CD4-positive, alpha-beta T cell (primary cell): ENCODE results near the gene MSL1. TPM values are rescaled to one million over a fixed set of nuclear protein-coding genes. Genes with fewer than 3 reads are reported as not detected.
A peak's percentile ranks its signal among the peaks of the same experiment; 100 is the strongest.

Experiments used
- ATAC-seq: fragments of 200-7000 bp; cut with Tn5 transposase; one replicate; pipeline ENCODE4 v1.10.0; 2022; ENCODE audit warnings: mild to moderate bottlenecking; ENCODE audit not compliant: poor library complexity
- CTCF ChIA-PET: fragments of 350-600 bp; sonication (Branson Sonifier 250); formaldehyde crosslinking; loops from one replicate; lab custom pipeline; 2021; ENCODE audit warnings: antibody characterized with exemption, inconsistent platforms; lab: Charles Lee
- POLR2A ChIA-PET: fragments of 350-600 bp; sonication (Branson Sonifier 250); formaldehyde crosslinking; loops from one replicate; lab custom pipeline; 2021; ENCODE audit warnings: antibody characterized with exemption, inconsistent platforms; lab: Charles Lee
- DNase-seq, 14 experiments: peaks; one replicate each; pipeline ENCODE4 v3.0.0-alpha.2; 2013 to 2020; ENCODE audit warnings: mixed read lengths in 2 of 14
- H3K27ac ChIP-seq, 2 donors: one replicate each; pipeline versions ENCODE4 v1.5.1 to v1.7.0; 2013; ENCODE audit warnings: low read length in 2 of 2, low read depth in 1 of 2, mild to moderate bottlenecking in 1 of 2
- H3K27me3 ChIP-seq, 2 experiments: 1 replicate in 1 of 2; 2 replicates in 1 of 2; pipeline versions ENCODE4 v1.6.1 to v1.7.0; 2013; ENCODE audit warnings: low read length in 2 of 2, control low read depth in 1 of 2, mild to moderate bottlenecking in 1 of 2, moderate library complexity in 1 of 2; ENCODE audit not compliant: insufficient read depth in 2 of 2, control insufficient read depth in 1 of 2
- H3K36me3 ChIP-seq: one replicate; pipeline ENCODE4 v1.6.1; 2013; ENCODE audit warnings: low read length, control low read depth; ENCODE audit not compliant: insufficient read depth
- H3K4me1 ChIP-seq: one replicate; pipeline ENCODE4 v1.6.1; 2013; ENCODE audit warnings: low read length, control low read depth; ENCODE audit not compliant: insufficient read depth
- H3K4me3 ChIP-seq: one replicate; pipeline ENCODE4 v1.5.1; 2013; ENCODE audit warnings: mild to moderate bottlenecking, low read length, moderate library complexity
- H3K9me3 ChIP-seq, 2 experiments: 1 replicate in 1 of 2; 2 replicates in 1 of 2; pipeline versions ENCODE4 v1.6.1 to v1.7.0; 2013; ENCODE audit warnings: low read length in 2 of 2, mild to moderate bottlenecking in 2 of 2, control low read depth in 1 of 2, moderate library complexity in 1 of 2; ENCODE audit not compliant: control insufficient read depth in 1 of 2, insufficient read depth in 1 of 2
- H3K27ac Mint-ChIP-seq: one replicate; pipeline ENCODE4 v1.8.0; 2020; ENCODE audit warnings: mixed read lengths
- H3K27me3 Mint-ChIP-seq: one replicate; pipeline ENCODE4 v1.8.0; 2021; ENCODE audit warnings: mixed read lengths
- H3K36me3 Mint-ChIP-seq: one replicate; pipeline ENCODE4 v1.8.0; 2021; ENCODE audit warnings: low read depth, mixed read lengths
- H3K4me1 Mint-ChIP-seq: one replicate; pipeline ENCODE4 v1.8.0; 2021; ENCODE audit warnings: low read depth, mixed read lengths
- H3K4me3 Mint-ChIP-seq: one replicate; pipeline ENCODE4 v1.8.0; 2020; ENCODE audit warnings: mild to moderate bottlenecking, mixed read lengths
- H3K9me3 Mint-ChIP-seq: one replicate; pipeline ENCODE4 v1.8.0; 2020; ENCODE audit warnings: mixed read lengths
- CTCF ChIP-seq: fragments of 200-600 bp; IDR thresholded peaks from one replicate; pipeline ENCODE4 v1.8.0; 2022; ENCODE audit warnings: antibody characterized with exemption, mild to moderate bottlenecking
- intact Hi-C, 2 experiments: fragments of 100-400 bp; cut with DNase I in 1 of 2; cut with micrococcal nuclease in 1 of 2; formaldehyde crosslinking; loops; one replicate each; pipeline versions ENCODE4 v1.15.1 to v1.9.0; 2023 to 2025; cut with DNase I, micrococcal nuclease
- total RNA-seq, 174 experiments: library from RNA in 2 of 174; stranded (reverse) in 2 of 174; gene quantifications; one replicate each; pipeline ENCODE4 v1.2.3 and lab custom pipeline; 2021 to 2026

MSL1 gene
- total RNA-seq, 2 experiments from 2014 or later = 77.0 to 79.2 TPM

GRCh38 chr17:40124279-40125141 lies 2.7 kb downstream of the MSL1 start:
- peaks cover 34% of the 10 kb centered on the region for H3K4me1 Mint-ChIP-seq

GRCh38 chr17:40129498-40129897 lies 7.7 kb downstream of the MSL1 start:
- Mint-ChIP-seq H3K36me3 (peaks cover 85% of the 10 kb centered on the region), H3K4me1 (peaks cover 17% of the 10 kb centered on the region), H3K27ac (no peak overlapping the region), H3K4me3 (no peak overlapping the region), H3K9me3 (no peaks in the 10 kb centered on the region), H3K27me3 (no peaks in the 10 kb centered on the region)
- Histone ChIP-seq H3K27ac (no peak overlapping the region), H3K9me3 (no peaks in the 10 kb centered on the region), H3K36me3 (peaks cover 83% of the 10 kb centered on the region), H3K4me1 (peaks cover 3% of the 10 kb centered on the region), H3K4me3 (no peak overlapping the region), H3K27me3 (no peaks in the 10 kb centered on the region)
- POLR2A ChIA-PET = no interaction called here
- DNase-seq = no peak
- no peak for TF ChIP-seq CTCF
- intact Hi-C loops = no loop called here
- CTCF ChIA-PET = no interaction called here
- ATAC-seq = no peak

More at GRCh38 chr17:40124279-40125141, 2.7 kb downstream of the MSL1 start:
- ChIA-PET CTCF (interaction anchor here (1.2 to 3.6 kb wide), 8 partner anchors 10 to 230 kb away, joined by 3 to 31 read pairs (median 6); partner anchors contain the start of gene CASC3), POLR2A (interaction anchor here (0.5 to 6.3 kb wide), 15 partner anchors 9 to 663 kb away, joined by 3 to 129 read pairs (median 7); partner anchors contain the start of genes CASC3, CDK12, MED24 and NR1D1)
- peak overlapping the region; percentile 82 for H3K27ac Mint-ChIP-seq
- H3K36me3 Mint-ChIP-seq = peaks cover 50% of the 10 kb centered on the region
- peak overlapping the region; percentile 93 for H3K4me3 ChIP-seq
- peak in 1 of 14 experiments; percentile 27 for DNase-seq
- H3K4me3 Mint-ChIP-seq = peak overlapping the region; percentile 93
- intact Hi-C loops = no loop called here
- no peaks in the 10 kb centered on the region for H3K9me3 ChIP-seq
- peak overlapping the region in 1 of 2 donors; percentile 0 for H3K27ac ChIP-seq
- no peaks in the 10 kb centered on the region for H3K27me3 Mint-ChIP-seq
- no peaks in the 10 kb centered on the region for H3K27me3 ChIP-seq
- TF ChIP-seq CTCF = no peak
- no peaks in the 10 kb centered on the region for H3K9me3 Mint-ChIP-seq
- ATAC-seq = no peak
- H3K4me1 ChIP-seq = peaks cover 24% of the 10 kb centered on the region
- peaks cover 34% of the 10 kb centered on the region for H3K36me3 ChIP-seq

GRCh38 chr17:40130352-40131042 lies 8.7 kb downstream of the MSL1 start:
- peaks cover 17% of the 10 kb centered on the region for H3K4me1 Mint-ChIP-seq
- Histone ChIP-seq H3K36me3 (peaks cover 91% of the 10 kb centered on the region), H3K4me1 (no peaks in the 10 kb centered on the region), H3K27me3 (no peaks in the 10 kb centered on the region), H3K27ac (no peak overlapping the region), H3K4me3 (no peak overlapping the region), H3K9me3 (no peaks in the 10 kb centered on the region)
- H3K36me3 Mint-ChIP-seq = peaks cover 91% of the 10 kb centered on the region
- CTCF ChIA-PET = no interaction called here
- no peaks in the 10 kb centered on the region for H3K9me3 Mint-ChIP-seq
- POLR2A ChIA-PET = interaction anchor here (1.1 kb wide), 2 partner anchors 10 to 18 kb away, joined by 3 read pairs; partner anchors contain the start of gene CASC3
- no peaks in the 10 kb centered on the region for H3K27me3 Mint-ChIP-seq
- H3K4me3 Mint-ChIP-seq = no peak overlapping the region
- ATAC-seq (no peak), DNase-seq (peak in 2 of 14 experiments; percentile 53 to 60)
- intact Hi-C loops = no loop called here
- no peak overlapping the region for H3K27ac Mint-ChIP-seq
- no peak for TF ChIP-seq CTCF
